HG03039 (cell line): Measurements from ENCODE around the gene MTMR10.

Source experiments
- ATAC-seq: cut with Tn5 transposase; IDR thresholded peaks from one replicate; pipeline ENCODE4 v1.9.1; 2021; ENCODE audit warnings: mild to moderate bottlenecking, moderate library complexity; ENCODE audit not compliant: unreplicated experiment

MTMR10 gene, protein sequence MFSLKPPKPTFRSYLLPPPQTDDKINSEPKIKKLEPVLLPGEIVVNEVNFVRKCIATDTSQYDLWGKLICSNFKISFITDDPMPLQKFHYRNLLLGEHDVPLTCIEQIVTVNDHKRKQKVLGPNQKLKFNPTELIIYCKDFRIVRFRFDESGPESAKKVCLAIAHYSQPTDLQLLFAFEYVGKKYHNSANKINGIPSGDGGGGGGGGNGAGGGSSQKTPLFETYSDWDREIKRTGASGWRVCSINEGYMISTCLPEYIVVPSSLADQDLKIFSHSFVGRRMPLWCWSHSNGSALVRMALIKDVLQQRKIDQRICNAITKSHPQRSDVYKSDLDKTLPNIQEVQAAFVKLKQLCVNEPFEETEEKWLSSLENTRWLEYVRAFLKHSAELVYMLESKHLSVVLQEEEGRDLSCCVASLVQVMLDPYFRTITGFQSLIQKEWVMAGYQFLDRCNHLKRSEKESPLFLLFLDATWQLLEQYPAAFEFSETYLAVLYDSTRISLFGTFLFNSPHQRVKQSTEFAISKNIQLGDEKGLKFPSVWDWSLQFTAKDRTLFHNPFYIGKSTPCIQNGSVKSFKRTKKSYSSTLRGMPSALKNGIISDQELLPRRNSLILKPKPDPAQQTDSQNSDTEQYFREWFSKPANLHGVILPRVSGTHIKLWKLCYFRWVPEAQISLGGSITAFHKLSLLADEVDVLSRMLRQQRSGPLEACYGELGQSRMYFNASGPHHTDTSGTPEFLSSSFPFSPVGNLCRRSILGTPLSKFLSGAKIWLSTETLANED

DNA sequence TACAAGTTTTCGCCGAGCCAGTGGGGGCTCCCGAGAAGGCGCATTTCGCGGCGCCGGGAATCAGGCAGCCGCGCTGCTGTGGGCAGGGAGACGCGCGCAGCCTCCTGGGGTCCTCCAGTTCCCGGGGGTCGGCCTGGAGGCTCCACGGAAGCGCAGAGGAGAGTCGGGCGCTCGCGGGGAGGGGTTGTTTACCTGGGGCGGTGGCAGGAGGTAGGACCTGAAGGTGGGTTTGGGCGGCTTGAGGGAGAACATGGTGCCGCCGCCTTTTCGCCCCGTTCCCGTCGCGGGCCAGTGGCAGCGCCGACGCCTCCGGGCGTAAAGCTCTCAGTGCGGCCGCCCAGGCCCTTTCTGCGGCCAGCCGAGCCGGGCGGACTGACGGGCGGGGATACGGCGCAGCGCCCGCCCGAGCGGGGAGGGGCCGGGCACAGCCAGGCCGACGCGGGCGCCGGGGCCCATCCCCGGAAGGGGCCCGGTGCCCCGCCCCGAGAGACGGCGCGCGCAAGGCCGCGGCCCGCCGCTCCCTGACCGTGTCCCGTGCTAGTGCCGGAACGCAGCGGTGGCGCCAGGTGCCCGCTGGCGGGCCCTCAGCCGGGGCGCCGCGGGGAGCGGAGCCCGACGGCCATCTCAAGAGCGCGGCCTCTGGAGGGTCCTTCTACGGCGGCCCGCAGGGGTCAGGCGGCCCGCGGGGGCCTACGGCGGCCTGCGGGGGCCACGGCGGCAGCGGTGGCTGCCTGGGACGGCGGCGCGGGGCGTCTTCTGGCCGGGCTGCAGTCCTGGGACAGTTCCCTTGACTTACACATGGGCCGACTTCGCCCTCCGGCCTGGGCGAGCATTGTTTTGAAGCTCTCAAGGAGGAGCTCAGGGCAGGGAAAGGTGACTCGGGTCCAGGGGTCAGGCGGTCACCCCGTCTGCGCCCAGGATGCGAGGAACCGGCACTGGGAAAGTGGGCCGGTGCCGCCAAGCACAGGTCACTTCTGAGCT lies at the start of gene MTMR10:
MTMR10 (minus strand) TSS at position 374 of the 981 bp plus-strand sequence; CDS start at position 252, 122 bp downstream.
- peak; percentile 84 for ATAC-seq

DNA sequence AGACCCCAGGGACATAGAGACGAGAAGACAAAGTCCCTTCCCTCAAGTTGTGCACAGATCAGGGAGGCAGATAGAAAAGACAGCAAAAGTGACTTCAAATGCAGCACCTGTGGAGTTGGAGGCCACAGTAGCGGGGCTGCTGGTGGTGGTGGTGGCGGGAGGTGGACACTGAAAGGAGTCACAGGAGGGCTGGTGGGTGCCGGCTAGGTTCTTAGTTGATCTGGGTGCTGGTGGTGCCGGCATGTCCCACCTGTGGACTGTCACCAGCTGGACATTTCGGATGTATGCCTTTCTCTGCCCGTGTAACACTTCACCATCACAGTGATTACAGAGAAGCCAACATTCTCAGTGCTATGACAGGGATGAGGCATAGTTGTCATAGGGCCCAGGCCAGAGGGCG lies 49.2 kb upstream of the MTMR10 start:
- no peak for ATAC-seq

DNA sequence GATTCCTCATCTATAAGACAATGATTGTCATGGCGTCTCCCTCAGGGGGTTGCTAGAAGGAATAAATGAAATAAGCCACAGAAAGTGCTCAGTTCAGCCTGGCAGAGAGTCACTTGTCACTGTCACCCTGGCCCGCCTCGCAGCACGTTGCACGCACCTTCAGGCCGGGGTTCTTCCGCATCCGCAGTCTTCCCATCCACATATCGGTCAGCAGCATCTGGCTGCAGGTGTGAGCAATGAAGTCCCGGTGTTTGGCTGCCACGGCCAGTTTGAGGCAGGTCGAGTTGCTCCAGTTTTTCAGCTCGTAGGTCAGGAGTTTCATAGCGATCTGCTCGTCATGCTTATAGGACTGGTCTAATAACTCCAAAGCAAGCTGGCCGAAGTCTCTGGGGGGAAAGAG lies 48.5 kb upstream of the MTMR10 start:
- ATAC-seq = no peak

DNA sequence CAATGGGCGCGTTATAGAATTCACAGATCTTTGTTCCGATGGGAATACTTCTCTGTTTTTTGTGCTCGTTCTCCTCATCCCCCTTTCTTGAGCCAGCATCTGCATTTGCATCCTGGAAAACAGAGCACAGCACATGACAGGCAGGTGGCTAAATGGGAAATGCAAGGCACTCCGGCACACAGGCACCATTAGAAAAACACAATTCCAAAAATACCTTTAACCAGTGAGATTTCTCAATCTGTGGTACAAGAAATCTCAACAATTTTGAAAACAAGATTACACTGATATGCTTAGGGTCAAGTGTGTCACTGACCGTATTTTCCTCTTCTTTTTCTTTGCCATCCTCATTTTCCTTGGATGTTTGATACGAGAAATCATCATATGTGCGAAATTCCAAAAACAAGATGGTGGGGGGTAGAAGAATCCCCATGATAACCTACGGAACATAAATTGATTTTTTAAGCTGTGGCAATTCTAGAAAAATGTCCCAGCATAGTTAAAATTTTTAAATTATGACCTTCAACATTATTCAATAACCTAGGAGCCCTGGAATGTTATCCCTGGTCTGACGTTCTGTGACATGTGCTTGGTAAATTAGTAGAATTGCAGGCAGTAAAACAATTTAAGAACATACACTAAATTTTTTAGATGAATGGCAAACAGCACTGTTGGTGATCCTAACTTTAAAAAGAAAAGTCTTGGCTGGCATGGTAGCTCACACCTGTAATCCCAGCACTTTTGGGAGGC lies 46.5 kb upstream of the MTMR10 start:
- no peak for ATAC-seq

DNA sequence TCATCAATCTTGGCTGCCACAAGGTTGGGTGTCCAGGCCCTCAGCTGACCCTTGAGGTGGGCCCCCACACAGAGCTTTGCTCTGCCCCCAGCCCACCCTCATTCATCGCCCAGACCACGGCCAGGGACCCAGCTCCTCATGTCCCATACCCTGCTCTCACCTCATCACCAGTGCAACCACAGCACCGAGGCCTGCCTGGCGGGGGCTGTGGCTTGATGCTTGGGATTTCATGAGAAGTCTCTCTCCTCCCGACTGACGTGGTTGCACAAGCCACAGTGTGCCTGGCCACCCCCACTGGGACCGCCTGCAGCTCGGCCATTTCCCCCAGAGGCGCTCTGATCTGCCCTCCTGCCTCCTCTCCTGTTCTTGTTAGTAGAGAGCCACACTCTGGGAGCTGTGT lies 45.4 kb upstream of the MTMR10 start:
- no peak for ATAC-seq

DNA sequence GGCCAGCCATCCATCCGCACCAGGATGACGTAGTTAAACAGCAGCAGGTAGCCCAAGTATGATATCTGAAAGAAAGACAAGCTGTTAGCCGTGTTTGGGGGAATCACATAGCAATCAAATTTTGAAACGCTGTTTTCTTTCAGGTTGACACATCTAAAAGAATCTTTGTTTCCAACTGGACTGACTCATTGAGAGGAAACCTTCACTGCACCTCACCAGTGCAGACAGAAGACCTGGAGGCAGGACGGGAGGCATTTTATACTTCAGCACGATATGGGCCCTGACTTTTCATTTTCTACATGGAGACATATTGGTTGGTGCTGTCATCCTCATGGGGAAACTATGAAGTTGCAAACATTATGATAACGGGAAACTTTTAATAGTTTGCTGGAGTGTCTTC lies 44.2 kb upstream of the MTMR10 start:
- ATAC-seq = no peak

DNA sequence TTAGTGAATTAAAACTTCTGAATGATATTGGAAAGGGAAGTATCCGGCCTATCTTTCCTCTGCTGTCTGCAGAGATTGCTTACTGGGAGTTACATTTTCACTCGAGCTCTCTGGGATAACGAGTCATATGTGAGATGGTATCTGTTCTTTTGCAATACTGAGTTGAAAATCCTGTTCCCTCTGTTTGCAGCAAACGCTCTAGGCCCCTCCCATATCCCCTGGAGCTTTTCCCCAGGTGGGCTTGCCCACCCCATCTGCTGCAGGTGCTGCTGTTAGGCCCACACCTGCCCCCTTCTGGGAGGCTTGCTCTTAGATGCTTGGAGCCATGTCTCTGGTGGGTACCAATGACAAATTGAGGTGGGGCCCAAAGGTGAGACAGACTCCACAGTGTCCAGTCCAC lies 42.7 kb upstream of the MTMR10 start:
- ATAC-seq = no peak

DNA sequence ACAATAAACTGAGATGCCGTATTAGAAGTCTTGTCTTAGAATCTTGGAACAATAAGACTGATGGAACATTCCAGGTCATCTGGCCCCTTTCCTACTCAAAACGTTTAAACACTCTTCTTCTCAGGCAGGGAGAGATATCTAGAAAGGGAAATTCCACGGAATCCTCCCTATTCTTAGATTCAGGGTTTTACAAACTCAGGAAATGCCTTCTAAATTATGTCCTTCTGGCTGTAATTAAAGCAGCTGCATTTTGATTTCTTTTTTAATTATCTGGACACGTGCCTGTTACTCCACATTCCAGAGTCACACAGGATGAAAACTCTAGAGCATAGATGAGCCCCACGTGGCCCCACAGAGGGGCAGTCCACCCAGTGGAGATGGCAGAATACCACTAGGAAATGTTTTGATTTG lies 41.5 kb upstream of the MTMR10 start:
- no peak for ATAC-seq

DNA sequence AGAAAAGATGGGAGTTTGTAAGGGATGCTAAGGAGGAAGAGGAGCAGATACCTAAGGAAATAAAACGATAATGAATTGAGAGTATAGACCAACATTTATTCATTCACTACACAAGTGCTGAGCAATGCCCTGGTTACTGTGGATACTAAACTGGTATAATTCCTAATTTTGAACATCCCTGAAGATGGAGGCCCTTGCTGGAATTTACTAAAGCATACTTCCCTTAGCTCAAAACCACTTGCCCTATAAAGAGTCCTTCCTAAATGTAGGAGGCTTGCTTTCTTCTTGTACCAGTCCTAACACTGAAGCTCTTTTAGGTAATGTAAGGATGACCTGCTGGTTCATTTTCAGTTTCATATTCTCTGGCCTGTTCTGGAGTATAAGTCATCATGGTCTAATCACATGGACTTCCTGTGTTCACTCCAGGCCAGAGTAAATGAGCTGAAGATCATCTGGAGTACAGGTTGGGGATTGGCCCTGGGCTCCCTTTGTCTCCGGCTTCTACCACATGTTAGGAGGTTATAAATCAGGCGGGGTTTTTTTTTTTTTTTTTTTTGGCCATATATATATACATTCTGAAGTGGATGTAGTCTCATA lies 40.1 kb upstream of the MTMR10 start:
- ATAC-seq = no peak

DNA sequence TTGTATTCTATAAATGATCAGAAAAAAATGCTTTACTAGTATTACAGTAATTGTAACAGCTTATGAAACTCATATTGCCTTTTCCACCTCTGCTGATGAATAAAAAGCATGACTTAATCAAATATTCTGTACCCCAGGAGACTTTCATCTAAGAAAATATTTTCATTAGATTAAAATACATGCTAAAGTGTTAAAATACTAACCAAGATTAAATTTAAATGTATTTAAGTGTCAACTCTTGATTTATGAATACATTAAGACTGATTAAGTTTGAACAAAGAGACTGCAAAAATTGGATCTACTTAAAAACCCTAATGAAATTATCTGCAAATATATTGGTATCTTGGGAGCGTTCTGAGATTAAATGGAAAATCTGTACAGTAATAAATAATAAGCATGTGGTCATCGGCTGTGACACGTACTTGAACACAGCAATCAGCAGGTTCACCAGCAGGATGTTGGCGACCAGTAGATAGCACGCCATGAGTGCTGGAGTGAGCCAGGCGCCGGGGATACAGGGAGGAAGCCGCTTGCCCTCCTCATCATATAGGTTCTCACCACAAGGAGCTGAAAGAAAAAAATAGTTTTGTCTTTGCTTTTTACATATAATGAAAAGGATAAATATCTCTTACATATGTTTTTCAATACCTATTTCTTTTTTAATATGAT lies 36.6 kb upstream of the MTMR10 start:
- no peak for ATAC-seq

DNA sequence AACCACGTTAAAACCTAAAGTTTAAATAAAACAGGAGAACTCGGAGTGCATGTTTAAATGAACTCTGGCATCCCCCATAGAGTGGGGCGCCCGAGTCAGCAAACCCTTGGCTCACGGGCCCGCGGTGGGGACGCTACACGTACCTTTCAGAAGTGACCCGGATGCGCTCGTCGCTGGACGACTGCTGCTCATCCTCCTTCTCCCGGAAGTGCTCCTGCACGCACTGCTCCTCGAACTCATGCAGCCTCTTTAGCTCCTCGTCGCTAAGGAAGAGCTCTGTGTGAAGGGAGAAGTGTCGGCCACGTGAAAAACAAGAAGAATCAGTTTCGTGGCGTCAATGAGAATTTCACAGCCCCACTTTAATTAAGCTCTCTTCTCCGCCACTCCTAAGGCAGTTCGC lies 34.6 kb upstream of the MTMR10 start:
- no peak for ATAC-seq

DNA sequence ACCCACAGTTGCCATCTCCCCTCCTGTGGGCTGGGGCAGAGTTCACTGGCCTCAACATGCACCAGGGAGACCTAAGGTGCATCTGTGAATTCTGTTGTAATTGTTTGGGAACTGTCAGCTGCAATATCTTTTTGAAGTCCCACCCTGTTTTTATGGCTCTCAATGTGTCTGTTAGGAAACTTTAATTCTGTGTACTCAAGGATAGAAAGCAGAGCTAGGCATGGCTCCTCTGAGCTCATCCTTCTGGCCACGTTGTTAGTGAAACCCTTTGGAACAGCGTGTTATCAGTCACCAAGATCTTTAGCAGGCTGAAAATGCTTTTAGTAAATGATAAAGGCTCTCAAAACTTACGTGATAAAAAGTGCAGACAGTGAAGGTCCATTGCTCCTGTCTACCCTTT lies 33.6 kb upstream of the MTMR10 start:
- no peak for ATAC-seq

DNA sequence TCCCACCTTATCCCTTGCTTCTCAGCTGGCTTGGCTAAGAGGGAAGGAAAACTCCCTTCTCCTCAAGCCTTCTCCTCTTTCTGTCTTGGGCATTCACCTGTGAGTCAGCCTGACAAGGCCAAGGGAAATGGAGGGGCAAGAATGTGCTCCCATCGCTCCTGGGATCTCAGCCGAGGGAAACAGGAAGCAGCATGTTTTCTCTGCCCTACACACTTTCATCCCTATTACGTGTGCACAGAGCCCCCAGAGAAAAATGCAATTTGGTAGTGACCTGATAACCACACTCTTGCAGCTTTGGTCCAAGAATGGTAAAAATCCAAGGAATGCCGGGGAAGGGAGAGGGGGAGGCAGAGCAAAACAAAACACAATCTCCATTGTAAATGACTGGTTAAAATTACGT lies 32.9 kb upstream of the MTMR10 start:
- no peak for ATAC-seq

DNA sequence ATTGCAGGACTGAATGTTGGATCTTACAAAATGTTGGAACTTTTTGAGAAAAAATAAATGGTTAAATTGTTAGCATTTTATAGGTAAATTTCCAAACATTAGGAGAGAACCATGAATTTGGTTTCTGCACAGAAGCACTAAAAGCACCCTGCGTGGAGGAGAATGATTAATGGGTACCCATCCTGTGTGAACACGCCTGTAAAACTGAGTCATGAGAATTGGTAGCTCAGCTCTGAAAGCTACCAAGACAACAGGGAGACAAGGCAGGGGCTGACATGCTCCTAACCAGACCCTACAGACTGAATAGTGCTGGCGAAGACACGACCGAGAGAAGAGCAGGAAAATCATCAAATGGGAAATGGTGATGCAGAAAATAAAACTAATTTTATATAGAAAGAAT lies 32.4 kb upstream of the MTMR10 start:
- ATAC-seq = no peak

DNA sequence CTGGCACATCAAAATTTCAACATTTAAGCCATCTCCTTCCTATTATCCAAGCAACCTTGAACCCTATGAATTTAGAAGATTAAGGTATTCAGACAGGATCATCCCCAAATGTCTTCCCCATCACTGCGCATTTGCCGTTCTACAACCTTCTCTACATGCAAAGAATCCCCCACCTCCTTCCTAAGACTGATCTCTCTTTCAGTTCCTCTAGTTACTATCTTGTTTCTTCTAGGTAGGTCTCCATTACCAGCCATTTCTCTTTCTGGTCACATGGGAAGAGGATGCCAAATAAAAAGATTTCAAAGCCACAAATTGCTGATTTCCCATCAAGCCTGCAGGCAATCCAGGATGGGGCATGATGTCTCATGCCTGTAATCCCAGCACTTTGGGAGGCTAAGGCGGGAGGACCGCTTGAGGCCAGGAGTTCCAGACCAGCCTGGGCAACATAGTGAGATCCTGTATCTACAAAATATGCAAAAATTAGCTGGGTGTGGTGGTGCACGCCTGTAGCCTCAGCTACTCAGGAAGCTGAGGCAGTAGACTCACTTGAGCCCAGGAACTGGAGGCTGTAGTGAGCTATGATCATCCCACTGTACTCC lies 29.7 kb upstream of the MTMR10 start:
- ATAC-seq = no peak

DNA sequence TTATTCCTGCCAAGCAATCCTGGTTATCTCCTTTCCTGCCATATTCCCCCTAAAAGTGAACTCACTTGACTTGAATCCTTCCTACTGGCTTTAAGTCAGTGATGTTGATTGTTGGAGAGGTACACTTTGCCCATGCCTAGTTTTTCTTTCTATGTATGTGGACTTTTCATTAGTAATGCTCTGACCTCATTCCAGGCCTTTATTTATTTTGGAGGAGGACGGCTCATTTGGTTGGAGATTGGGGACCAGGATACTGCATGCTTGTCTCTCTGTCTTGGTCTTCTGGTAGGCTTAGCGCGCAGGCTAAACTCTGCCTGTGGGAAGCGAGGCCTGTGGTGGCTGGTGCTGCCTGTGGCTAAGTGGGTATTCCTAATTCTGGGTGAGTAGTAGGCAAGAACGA lies 29.1 kb upstream of the MTMR10 start:
- ATAC-seq = no peak

DNA sequence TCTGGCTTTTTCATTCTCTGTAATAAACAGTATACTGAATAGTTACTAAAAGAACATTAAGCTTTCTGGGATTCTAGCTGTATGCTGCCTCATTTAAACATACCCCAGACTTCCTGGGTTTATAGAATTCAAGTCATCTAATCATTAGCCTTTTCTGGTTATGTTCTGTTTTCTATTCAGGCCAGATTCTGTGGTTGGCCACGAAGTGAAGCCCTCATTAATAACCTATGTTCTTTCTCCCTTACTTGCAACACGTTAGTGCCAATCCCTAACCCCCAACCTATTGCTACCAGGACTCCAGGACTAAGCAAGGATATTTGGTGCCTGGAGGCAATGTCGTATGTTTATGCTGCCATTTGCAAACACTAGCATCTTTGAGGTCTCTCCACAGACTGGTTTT lies 28.6 kb upstream of the MTMR10 start:
- no peak for ATAC-seq

DNA sequence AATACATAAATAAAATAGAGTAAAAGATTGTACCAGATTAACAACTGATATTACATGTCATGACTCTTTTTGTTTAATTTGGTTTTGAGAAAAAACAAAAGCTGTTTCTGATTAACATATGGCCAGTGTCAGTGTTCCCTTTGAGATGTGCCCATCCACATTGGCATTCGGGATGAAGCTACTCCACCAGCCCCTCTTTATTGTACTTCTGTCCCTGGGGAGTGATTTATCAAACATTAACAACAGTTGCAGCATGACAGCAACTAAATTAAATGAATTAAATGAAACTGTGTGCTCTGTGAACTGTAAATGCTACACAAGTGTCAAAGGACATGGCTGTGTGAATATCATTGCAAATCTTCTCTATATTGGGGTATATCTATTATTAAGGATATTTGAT lies 25.9 kb upstream of the MTMR10 start:
- ATAC-seq = no peak

DNA sequence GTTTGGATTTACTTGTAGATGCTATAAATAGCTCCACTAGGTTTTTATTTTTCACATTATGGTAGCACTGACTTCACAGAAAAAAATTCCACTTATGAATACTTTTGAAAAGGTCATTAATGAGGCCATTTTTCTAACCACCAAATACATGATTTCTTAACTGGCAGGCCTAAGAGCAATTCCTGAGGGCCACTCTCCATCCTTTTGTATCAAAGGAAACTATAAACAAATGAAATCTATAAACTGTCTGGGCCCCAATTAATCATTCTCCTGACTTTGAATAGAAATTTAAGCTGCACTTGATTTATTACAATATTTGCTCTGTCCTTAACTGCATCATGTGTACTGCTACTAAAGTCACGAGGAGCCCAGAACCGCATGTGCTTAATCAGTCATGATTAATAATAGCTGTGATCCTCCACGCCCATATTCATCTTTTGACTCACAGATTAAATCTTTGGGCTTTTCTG lies 25.1 kb upstream of the MTMR10 start:
- no peak for ATAC-seq
